Fibroblast of skin of scalp (primary cell): ENCODE measurements around the gene ATP10B.
"Not testable (repeated sequence)": the region's sequence is repeated elsewhere in the genome, so short reads cannot be mapped to it uniquely, and the experiment has no call there.

Source experiments
- DNase-seq: peaks from one replicate; pipeline ENCODE4 v3.0.0-alpha.2; 2013

ATP10B gene

GRCh38 chr5:160749682-160750081 is 102.3 kb downstream of the ATP10B start:
- DNase-seq: no peak

- no peak for DNase-seq
Observed at GRCh38 chr5:160749026-160749425, 103.0 kb downstream of the ATP10B start.

GRCh38 chr5:160747987-160748386 is 104.0 kb downstream of the ATP10B start:
- no peak for DNase-seq

GRCh38 chr5:160747559-160747958 is 104.5 kb downstream of the ATP10B start:
- no peak for DNase-seq

- DNase-seq: no peak
Observed at GRCh38 chr5:160744268-160745101, 107.5 kb downstream of the ATP10B start.

GRCh38 chr5:160743027-160743426 is 109.0 kb downstream of the ATP10B start:
- no peak for DNase-seq

- no peak for DNase-seq
Observed at GRCh38 chr5:160742446-160742845, 109.6 kb downstream of the ATP10B start.

GRCh38 chr5:160727296-160727997 is 124.6 kb downstream of the ATP10B start:
- no peak for DNase-seq

GRCh38 chr5:160726721-160727120 is 125.3 kb downstream of the ATP10B start:
- no peak for DNase-seq

- DNase-seq: no peak
Observed at GRCh38 chr5:160720822-160721221, 131.2 kb downstream of the ATP10B start.

- DNase-seq: not testable (repeated sequence)
Observed at GRCh38 chr5:160715508-160715907, 136.5 kb downstream of the ATP10B start.

- no peak for DNase-seq
Observed at GRCh38 chr5:160703547-160704189, 148.3 kb downstream of the ATP10B start.

GRCh38 chr5:160702934-160703333 is 149.1 kb downstream of the ATP10B start:
- no peak for DNase-seq

- no peak for DNase-seq
Observed at GRCh38 chr5:160702311-160702803, 149.7 kb downstream of the ATP10B start.

- no peak for DNase-seq
Observed at GRCh38 chr5:160701403-160701802, 150.6 kb downstream of the ATP10B start.

GRCh38 chr5:160699301-160699700 is 152.7 kb downstream of the ATP10B start:
- DNase-seq: no peak

GRCh38 chr5:160697281-160697680 is 154.7 kb downstream of the ATP10B start:
- no peak for DNase-seq

GRCh38 chr5:160694896-160695295 is 157.1 kb downstream of the ATP10B start:
- DNase-seq: no peak

- DNase-seq: no peak
Observed at GRCh38 chr5:160693831-160694465, 158.1 kb downstream of the ATP10B start.

- DNase-seq: no peak
Observed at GRCh38 chr5:160692271-160692670, 159.7 kb downstream of the ATP10B start.

GRCh38 chr5:160685695-160686094 is 166.3 kb downstream of the ATP10B start:
- DNase-seq: no peak

GRCh38 chr5:160685219-160685618 is 166.8 kb downstream of the ATP10B start:
- no peak for DNase-seq
